ENCODE measurements around the gene MLC1.

MLC1 gene

DNA sequence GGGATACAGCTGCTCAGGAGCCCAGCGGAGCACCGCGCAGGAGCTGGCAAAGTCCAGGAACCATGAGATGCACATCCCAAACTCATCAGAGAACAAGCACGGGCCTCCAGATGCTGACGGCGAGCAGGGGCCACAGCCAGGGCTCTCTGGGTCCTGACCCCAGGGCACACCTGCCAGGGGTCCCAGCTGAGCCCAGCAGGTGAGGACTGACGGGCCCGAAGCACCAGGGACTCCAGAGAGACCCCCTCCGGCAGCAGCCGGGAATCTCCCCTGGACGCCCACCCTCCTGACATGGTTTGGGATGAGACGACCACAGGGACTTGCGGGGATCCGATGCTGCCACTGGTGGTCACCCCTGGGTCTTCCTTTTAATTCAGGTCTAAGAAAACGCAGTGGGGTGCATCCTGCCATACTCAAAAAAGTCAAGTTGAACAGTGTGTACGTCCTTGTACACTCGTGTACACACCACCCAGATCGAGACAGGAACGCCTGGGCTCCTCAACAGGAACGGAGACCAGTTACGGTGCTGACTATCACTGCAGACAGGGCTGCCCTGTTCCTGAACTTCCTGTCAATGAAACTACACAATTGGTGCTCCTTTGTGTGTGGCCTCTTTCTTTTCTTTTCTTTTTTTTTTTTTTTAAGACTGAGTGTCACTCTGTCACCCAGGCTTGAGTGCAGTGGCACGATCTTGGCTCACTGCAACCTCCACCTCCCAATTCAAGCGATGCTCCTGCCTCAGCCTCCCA is 49.1 kb downstream of the MLC1 start:
- H3K4me3 ChIP-seq (ENCODE audit: low read depth, low read length): no peak overlapping the region
- no peak for DNase-seq (ENCODE audit: low read depth)
- TF ChIP-seq, protein P1, sequence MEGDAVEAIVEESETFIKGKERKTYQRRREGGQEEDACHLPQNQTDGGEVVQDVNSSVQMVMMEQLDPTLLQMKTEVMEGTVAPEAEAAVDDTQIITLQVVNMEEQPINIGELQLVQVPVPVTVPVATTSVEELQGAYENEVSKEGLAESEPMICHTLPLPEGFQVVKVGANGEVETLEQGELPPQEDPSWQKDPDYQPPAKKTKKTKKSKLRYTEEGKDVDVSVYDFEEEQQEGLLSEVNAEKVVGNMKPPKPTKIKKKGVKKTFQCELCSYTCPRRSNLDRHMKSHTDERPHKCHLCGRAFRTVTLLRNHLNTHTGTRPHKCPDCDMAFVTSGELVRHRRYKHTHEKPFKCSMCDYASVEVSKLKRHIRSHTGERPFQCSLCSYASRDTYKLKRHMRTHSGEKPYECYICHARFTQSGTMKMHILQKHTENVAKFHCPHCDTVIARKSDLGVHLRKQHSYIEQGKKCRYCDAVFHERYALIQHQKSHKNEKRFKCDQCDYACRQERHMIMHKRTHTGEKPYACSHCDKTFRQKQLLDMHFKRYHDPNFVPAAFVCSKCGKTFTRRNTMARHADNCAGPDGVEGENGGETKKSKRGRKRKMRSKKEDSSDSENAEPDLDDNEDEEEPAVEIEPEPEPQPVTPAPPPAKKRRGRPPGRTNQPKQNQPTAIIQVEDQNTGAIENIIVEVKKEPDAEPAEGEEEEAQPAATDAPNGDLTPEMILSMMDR (IDR thresholded peaks at IDR 0.05; ENCODE audit: insufficient read depth, low read depth, low read length, missing control alignments): no peak

DNA sequence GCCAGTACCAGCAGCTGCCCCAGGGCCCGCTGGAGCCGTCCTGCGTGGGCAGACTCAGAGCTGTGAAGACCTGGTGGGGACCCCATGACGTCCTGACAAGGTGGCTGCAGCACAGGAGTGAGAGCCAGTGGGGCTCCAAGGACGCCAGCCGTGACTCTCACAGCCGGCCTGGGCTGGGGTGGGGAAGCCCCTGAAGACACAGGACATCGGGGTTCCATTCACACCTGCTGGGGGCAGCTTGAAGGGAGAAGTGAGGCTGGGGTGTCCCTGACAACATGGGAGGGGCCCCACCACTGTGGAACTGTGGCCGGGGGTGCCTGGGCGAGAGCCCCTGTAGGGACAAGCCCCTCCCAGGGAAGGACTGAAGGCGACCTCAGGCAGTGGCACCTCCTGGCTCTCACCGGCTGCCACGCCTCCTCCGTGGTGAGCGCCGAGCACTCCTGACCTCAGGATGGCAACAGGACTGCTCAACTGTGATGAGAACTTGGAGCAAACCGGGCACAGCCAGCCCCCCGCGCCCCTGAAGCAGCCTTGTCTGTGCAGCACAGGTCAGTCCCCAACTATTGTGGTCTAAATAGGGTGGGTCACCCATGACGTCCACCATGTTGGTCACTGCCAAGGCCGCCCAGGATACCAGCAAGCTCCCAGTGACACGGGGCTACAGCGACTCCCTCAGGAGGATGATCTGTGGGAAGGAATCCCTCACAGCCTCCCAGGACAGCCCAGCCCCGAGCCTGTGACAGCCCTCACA is 49.9 kb downstream of the MLC1 start:
- DNase-seq (ENCODE audit: low read depth): no peak
- no peak overlapping the region for H3K4me3 ChIP-seq (ENCODE audit: low read depth, low read length)
- TF ChIP-seq, protein P1 (IDR thresholded peaks at IDR 0.05; ENCODE audit: insufficient read depth, low read depth, low read length, missing control alignments): no peak

DNA sequence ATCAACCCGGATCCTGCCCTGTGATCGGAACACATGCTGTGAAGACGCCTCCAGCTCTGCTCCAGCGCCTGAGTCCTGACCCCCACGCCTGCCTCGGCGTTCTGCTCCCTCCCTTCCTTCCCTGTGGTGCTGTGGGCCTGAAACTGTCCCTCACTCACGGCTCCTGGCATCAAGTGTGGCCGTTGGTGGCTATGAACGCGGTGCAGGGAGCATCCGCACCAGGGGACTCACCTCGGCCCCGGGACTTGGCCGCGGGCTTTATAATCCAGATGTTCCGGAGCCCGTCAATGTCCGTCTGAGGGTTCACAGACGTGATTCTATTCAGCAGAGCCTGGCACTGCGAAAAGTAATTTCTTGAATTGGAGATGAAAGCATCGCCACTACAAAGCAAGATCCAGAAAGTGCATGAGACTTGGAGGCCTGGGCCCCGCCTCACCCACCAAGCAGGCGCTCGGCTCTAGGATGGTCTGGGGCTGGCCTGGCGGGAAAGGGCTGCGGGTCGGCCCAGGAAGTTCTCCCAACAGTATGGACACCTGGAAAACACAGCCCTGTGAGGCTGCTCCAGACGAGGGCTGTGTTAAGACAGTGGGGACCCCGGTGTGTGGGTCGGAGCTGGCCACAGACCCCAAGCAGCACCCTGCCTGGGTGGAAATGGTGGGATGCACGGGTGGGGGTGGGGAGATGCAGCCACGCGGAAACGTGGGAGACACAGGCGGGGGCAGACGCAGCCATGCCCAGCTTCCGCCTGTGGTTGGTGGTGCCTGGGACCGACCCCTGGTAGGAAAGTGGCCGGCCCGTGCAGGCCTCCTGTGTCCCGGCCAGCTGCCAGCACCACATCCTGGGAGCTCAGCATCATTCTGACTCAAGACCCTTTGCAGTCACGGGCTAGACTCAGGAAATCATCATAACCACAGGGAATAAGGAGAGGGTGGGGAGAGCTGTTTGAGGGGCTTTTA is 50.8 kb downstream of the MLC1 start:
- peak; percentile 36 for DNase-seq (ENCODE audit: low read depth)
- no peak overlapping the region for H3K4me3 ChIP-seq (ENCODE audit: low read depth, low read length)
- TF ChIP-seq, protein P1 (IDR thresholded peaks at IDR 0.05; ENCODE audit: insufficient read depth, low read depth, low read length, missing control alignments): no peak

DNA sequence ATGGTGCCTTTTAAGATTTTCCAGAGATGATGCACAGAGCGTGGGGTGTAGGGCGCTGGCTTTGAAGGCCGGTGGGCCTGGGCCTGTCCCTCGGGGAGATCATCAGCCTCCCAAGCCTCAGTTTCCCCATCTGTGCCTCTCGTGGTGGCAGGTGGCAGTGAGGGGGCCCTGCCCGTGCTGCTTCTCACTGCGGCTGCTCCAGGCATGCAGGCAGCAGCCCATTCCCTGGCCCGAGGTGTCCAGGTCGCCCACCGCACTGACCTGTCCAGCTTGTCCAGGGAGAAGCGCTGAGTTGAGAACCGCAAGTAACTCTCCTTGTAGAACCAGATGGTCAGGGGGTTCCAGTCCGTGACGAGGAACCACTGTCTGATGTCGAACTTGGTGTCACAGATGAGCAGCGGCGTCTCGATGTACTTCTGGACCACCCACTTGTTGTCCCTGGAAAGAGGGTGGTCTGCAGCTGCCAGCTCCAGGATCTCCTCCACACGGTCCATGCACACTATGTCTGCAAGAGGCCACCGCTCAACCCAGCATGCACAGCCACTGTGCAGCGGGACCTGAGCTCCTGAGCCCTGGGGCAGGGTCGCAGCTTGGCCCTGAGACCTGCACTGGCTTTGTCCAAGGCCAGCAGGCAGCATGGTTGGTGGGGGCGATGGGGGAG is 52.2 kb downstream of the MLC1 start:
- TF ChIP-seq, protein P1 (IDR thresholded peaks at IDR 0.05; ENCODE audit: insufficient read depth, low read depth, low read length, missing control alignments): no peak
- H3K4me3 ChIP-seq (ENCODE audit: low read depth, low read length): no peak overlapping the region
- no peak for DNase-seq (ENCODE audit: low read depth)

DNA sequence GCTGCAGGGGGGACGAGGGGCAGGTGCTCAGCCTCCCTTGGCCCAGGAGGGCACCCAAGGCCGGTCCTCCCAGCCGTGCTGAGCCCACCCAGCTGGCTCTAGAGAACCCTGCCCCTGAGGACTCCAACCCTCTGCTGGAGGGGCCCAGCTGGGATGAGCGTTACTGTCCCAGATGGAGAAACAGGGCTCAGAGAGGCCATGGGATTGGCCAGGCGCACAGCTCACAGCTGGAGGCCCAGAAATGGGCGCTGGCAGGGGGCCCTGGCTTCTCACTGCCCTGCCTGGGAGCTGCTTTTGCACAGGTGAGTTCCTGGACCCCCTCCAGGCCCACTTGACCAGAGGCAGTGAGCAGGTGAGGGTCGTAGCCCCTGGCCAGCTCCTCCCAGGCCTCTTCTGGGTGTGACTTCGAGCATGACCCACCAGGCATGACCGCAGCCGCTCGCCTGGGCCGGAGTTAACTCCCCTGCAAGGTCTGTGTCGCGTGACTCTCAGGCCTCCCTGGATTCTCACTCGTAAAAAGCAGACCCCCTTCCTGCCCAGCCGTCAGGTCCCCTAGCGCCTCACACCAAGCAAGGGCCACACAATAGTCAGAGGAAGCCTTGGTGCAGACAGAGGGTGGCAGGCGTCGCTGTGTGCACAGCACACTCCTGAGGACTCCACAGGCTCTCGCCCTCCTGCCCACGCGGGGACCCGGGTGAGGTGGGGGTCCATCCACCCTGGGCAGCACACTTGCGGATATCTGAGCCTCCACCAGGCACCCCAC is 52.9 kb downstream of the MLC1 start:
- no peak for DNase-seq (ENCODE audit: low read depth)
- TF ChIP-seq, protein P1 (IDR thresholded peaks at IDR 0.05; ENCODE audit: insufficient read depth, low read depth, low read length, missing control alignments): no peak

More for the DNA sequence above, 52.9 kb downstream of the MLC1 start:
- H3K4me3 ChIP-seq (ENCODE audit: low read depth, low read length): no peak overlapping the region
